ENCODE measurements around the gene CCDC141. TPM values are rescaled to one million over a fixed set of nuclear protein-coding genes. Genes with fewer than 3 reads are reported as not detected.
"Not testable (repeated sequence)": the region's sequence is repeated elsewhere in the genome, so short reads cannot be mapped to it uniquely, and the experiment has no call there.

The CCDC141 gene
- polyA plus RNA-seq, 2 of the 4 experiments (the other 2 are of a cell fraction): not detected

DNA sequence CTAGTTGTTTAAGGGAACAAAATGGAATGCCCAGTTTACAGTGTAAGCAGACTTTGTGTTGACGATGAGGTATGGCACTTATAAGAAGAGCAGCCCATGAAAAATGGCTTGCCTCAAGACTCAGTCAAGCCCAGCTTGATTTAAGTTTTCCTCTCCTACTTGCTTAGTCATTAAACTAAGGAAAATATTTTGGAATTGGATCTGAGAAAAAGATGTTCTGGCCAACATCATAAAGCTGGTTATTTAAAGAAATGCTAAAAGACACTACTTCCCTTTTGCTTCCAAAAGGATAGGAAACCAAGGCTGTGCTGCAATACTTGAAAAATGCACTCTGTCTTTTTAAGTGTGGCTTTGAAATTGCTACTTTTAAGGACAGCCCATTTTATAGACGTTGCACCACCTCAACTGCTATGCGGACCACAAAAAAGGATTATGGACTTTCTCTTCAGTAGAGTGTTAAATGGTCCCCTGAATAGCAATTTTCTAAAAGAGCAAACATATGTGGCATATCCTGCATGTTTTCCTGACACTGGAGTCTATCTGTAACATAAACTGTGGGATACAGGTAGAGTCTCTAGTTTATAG is 32.1 kb downstream of the CCDC141 start:
- DNase-seq (ENCODE audit: low read depth in 1 of 2, low spot score in 1 of 2) (no peak), FAIRE-seq (no peak), ATAC-seq (no peak)
- Histone ChIP-seq H3K27ac (no peak overlapping the region), H3K9me3 (no peaks in the 10 kb centered on the region), H3K4me3 (no peak overlapping the region), H3K4me1 (no peaks in the 10 kb centered on the region), H3K4me2 (no peak overlapping the region)
- 28% methylated on average over 3 of the region's 3 CpGs for WGBS (ENCODE audit: missing lambda C conversion rate)
- CTCF ChIA-PET: no interaction called here
- POLR2A ChIA-PET: no interaction called here
- TF ChIP-seq, protein P1, sequence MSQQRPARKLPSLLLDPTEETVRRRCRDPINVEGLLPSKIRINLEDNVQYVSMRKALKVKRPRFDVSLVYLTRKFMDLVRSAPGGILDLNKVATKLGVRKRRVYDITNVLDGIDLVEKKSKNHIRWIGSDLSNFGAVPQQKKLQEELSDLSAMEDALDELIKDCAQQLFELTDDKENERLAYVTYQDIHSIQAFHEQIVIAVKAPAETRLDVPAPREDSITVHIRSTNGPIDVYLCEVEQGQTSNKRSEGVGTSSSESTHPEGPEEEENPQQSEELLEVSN (IDR thresholded peaks at IDR 0.05; ENCODE audit: borderline replicate concordance, low read depth): no peak
- TF ChIP-seq, protein P2, sequence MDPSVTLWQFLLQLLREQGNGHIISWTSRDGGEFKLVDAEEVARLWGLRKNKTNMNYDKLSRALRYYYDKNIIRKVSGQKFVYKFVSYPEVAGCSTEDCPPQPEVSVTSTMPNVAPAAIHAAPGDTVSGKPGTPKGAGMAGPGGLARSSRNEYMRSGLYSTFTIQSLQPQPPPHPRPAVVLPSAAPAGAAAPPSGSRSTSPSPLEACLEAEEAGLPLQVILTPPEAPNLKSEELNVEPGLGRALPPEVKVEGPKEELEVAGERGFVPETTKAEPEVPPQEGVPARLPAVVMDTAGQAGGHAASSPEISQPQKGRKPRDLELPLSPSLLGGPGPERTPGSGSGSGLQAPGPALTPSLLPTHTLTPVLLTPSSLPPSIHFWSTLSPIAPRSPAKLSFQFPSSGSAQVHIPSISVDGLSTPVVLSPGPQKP (IDR thresholded peaks at IDR 0.05; ENCODE audit: low read depth, low read length): no peak
- TF ChIP-seq USF2 (IDR thresholded peaks at IDR 0.05): no peak
- TF ChIP-seq FOSB (CRISPR knock-in tag; IDR thresholded peaks at IDR 0.05): no peak
- no peak for TF ChIP-seq JUN (IDR thresholded peaks at IDR 0.05)
- no peak for TF ChIP-seq CHD4 (IDR thresholded peaks at IDR 0.05; ENCODE audit: borderline replicate concordance)
- no peak for TF ChIP-seq FOXS1 (CRISPR knock-in tag; IDR thresholded peaks at IDR 0.05)
- no peak for TF ChIP-seq REST (IDR thresholded peaks at IDR 0.05)
- TF ChIP-seq, protein P3, sequence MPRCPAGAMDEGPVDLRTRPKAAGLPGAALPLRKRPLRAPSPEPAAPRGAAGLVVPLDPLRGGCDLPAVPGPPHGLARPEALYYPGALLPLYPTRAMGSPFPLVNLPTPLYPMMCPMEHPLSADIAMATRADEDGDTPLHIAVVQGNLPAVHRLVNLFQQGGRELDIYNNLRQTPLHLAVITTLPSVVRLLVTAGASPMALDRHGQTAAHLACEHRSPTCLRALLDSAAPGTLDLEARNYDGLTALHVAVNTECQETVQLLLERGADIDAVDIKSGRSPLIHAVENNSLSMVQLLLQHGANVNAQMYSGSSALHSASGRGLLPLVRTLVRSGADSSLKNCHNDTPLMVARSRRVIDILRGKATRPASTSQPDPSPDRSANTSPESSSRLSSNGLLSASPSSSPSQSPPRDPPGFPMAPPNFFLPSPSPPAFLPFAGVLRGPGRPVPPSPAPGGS (IDR thresholded peaks at IDR 0.05): no peak
- no peak for TF ChIP-seq RCOR1 (IDR thresholded peaks at IDR 0.05; ENCODE audit: low read depth, low read length)
- TF ChIP-seq CHD2 (IDR thresholded peaks at IDR 0.05; ENCODE audit: low read length, partially characterized antibody): no peak
- TF ChIP-seq, protein P4, sequence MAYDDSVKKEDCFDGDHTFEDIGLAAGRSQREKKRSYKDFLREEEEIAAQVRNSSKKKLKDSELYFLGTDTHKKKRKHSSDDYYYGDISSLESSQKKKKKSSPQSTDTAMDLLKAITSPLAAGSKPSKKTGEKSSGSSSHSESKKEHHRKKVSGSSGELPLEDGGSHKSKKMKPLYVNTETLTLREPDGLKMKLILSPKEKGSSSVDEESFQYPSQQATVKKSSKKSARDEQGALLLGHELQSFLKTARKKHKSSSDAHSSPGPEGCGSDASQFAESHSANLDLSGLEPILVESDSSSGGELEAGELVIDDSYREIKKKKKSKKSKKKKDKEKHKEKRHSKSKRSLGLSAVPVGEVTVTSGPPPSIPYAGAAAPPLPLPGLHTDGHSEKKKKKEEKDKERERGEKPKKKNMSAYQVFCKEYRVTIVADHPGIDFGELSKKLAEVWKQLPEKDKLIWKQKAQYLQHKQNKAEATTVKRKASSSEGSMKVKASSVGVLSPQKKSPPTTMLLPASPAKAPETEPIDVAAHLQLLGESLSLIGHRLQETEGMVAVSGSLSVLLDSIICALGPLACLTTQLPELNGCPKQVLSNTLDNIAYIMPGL (CRISPR knock-in tag; IDR thresholded peaks at IDR 0.05; ENCODE audit: borderline replicate concordance): no peak
- no peak for TF ChIP-seq CEBPB (IDR thresholded peaks at IDR 0.05)

DNA sequence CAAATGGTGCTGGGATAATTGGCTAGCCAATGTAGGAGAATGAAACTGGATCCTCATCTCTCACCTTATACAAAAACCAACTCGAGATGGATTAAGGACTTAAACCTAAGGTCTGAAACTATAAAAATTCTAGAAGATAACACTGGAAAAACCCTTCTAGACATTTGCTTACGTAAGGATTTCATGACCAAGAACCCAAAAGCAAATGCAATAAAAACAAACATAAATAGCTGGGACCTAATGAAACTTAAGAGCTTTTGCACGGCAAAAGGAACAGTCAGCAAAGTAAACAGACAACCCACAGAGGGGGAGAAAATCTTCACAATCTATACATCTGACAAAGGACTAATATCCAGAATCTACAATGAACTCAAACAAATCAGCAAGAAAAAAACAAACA is 35.7 kb downstream of the CCDC141 start:
- DNase-seq (ENCODE audit: low read depth in 1 of 2, low spot score in 1 of 2); H3K9me3 ChIP-seq; FAIRE-seq; H3K27ac ChIP-seq; CTCF ChIA-PET; ATAC-seq; H3K4me2 ChIP-seq; H3K4me3 ChIP-seq; POLR2A ChIA-PET; H3K4me1 ChIP-seq: not testable (repeated sequence)
- 15% methylated on average over 3 of the region's 3 CpGs for WGBS (ENCODE audit: missing lambda C conversion rate)

Data from A549 (cell line).